Mesothelial cell of epicardium (in vitro differentiated cells): Measurements from ENCODE around the gene WIZ. TPM values are rescaled to one million over a fixed set of nuclear protein-coding genes. Genes with fewer than 3 reads are reported as not detected.

ENCODE experiments used
- DNase-seq, 2 experiments: peaks; one replicate each; pipeline ENCODE4 v3.0.0; 2021; ENCODE audit warnings: low spot score in 2 of 2; ENCODE audit not compliant: unreplicated experiment in 2 of 2
- H3K27ac Mint-ChIP-seq: 2 replicates; pipeline ENCODE4 v1.8.0; 2021; ENCODE audit warnings: mixed read lengths
- H3K27me3 Mint-ChIP-seq: 2 replicates; pipeline ENCODE4 v1.8.0; 2021; ENCODE audit warnings: low read depth, mixed read lengths
- H3K36me3 Mint-ChIP-seq: 2 replicates; pipeline ENCODE4 v1.8.0; 2021; ENCODE audit warnings: mixed read lengths
- H3K4me1 Mint-ChIP-seq: 2 replicates; pipeline ENCODE4 v1.8.0; 2021; ENCODE audit warnings: mixed read lengths
- H3K4me3 Mint-ChIP-seq: 2 replicates; pipeline ENCODE4 v1.8.0; 2021; ENCODE audit warnings: mild to moderate bottlenecking, moderate library complexity, mixed read lengths
- H3K9me3 Mint-ChIP-seq: 2 replicates; pipeline ENCODE4 v1.8.0; 2021; ENCODE audit warnings: mixed read lengths
- total RNA-seq: library from RNA; stranded (reverse); gene quantifications from 3 replicates; pipeline ENCODE4 v1.2.1, GENCODE V29; 2021
- TF ChIP-seq, protein P1 (sequence below): fragments of 200-600 bp; sonication (generic); IDR thresholded peaks from one replicate; pipeline ENCODE4 v1.5.0; 2021; ENCODE audit warnings: antibody characterized with exemption; ENCODE audit not compliant: unreplicated experiment

Gene WIZ
- total RNA-seq, 1 donor from 2014 or later = 57.5 TPM

GRCh38 chr19:15456871-15457700 lies 7.3 kb upstream of the WIZ start:
- H3K9me3 Mint-ChIP-seq = no peaks in the 10 kb centered on the region
- H3K27ac Mint-ChIP-seq = no peak overlapping the region
- no peaks in the 10 kb centered on the region for H3K36me3 Mint-ChIP-seq
- no peak for DNase-seq
- TF ChIP-seq, protein P1, sequence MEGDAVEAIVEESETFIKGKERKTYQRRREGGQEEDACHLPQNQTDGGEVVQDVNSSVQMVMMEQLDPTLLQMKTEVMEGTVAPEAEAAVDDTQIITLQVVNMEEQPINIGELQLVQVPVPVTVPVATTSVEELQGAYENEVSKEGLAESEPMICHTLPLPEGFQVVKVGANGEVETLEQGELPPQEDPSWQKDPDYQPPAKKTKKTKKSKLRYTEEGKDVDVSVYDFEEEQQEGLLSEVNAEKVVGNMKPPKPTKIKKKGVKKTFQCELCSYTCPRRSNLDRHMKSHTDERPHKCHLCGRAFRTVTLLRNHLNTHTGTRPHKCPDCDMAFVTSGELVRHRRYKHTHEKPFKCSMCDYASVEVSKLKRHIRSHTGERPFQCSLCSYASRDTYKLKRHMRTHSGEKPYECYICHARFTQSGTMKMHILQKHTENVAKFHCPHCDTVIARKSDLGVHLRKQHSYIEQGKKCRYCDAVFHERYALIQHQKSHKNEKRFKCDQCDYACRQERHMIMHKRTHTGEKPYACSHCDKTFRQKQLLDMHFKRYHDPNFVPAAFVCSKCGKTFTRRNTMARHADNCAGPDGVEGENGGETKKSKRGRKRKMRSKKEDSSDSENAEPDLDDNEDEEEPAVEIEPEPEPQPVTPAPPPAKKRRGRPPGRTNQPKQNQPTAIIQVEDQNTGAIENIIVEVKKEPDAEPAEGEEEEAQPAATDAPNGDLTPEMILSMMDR = no peak
- peaks cover 9% of the 10 kb centered on the region for H3K4me1 Mint-ChIP-seq
- H3K27me3 Mint-ChIP-seq = peaks cover 87% of the 10 kb centered on the region
- no peak overlapping the region for H3K4me3 Mint-ChIP-seq

- peaks cover 10% of the 10 kb centered on the region for H3K4me1 Mint-ChIP-seq
- TF ChIP-seq, protein P1 = no peak
- no peak for DNase-seq
- H3K36me3 Mint-ChIP-seq = no peaks in the 10 kb centered on the region
- peaks cover 87% of the 10 kb centered on the region for H3K27me3 Mint-ChIP-seq
- H3K9me3 Mint-ChIP-seq = no peaks in the 10 kb centered on the region
- H3K4me3 Mint-ChIP-seq = no peak overlapping the region
- H3K27ac Mint-ChIP-seq = no peak overlapping the region
Measured at GRCh38 chr19:15456441-15456840, 6.7 kb upstream of the WIZ start.

DNA sequence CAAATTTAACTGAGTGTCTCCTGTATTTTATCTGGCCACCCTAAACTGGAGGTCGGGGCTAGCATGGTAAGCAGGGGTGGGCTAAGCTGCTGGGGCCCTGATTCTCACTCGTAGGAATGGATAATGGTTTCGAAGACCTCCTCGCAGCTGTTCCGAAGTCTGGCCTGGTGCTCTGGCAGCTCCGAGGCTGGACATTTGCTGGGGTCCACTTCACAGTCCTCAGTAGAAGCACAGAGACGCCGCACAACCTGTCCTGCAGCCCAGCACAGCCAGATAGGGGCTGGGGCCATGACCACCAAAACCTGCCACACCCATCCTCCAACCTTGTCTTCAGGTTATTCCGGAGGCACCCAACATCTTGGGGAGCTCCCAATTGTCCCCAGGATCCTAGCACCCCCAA lies 6.2 kb upstream of the WIZ start:
- Mint-ChIP-seq H3K4me1 (peaks cover 10% of the 10 kb centered on the region), H3K4me3 (no peak overlapping the region), H3K27me3 (peaks cover 88% of the 10 kb centered on the region), H3K36me3 (no peaks in the 10 kb centered on the region), H3K9me3 (no peaks in the 10 kb centered on the region), H3K27ac (no peak overlapping the region)
- DNase-seq = no peak
- TF ChIP-seq, protein P1 = no peak

- H3K9me3 Mint-ChIP-seq = no peaks in the 10 kb centered on the region
- H3K27me3 Mint-ChIP-seq = peaks cover 74% of the 10 kb centered on the region
- no peak overlapping the region for H3K27ac Mint-ChIP-seq
- DNase-seq = no peak
- TF ChIP-seq, protein P1 = no peak
- peaks cover 12% of the 10 kb centered on the region for H3K4me1 Mint-ChIP-seq
- no peaks in the 10 kb centered on the region for H3K36me3 Mint-ChIP-seq
- H3K4me3 Mint-ChIP-seq = no peak overlapping the region
Measured at GRCh38 chr19:15453906-15454860, 4.4 kb upstream of the WIZ start.

DNA sequence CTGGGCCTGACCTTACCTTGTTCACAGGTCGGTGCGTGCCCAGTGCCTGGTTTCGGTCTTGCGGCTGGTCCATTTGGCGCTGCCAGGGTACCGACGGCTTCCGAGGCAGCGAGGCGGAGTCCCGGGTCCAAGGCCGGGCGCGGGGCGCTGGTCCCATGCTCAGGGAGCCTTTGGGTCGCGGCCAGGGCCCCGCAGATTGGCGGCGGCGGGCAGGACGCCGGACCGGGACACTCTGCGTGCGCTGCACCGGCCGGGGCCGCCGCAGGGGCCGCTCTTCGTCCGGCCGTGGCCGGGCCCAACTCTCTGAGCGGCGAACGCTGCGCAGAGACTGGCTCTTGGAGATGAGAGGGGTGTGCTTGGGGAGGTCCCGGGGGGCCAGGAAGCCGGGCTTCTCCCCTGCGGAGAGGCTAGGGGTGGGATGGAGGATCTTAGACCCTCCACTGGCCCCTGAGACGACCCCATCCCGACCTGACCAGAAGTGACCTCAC lies 3.4 kb upstream of the WIZ start:
- peaks cover 18% of the 10 kb centered on the region for H3K4me1 Mint-ChIP-seq
- no peak for DNase-seq
- H3K27ac Mint-ChIP-seq = no peak overlapping the region
- H3K27me3 Mint-ChIP-seq = peaks cover 67% of the 10 kb centered on the region
- TF ChIP-seq, protein P1 = no peak
- H3K36me3 Mint-ChIP-seq = no peaks in the 10 kb centered on the region
- H3K4me3 Mint-ChIP-seq = peak overlapping the region; percentile 40
- H3K9me3 Mint-ChIP-seq = no peaks in the 10 kb centered on the region
